GM12892 (cell line): ENCODE measurements around the gene FAM200A.
"Not testable (repeated sequence)": the region's sequence is repeated elsewhere in the genome, so short reads cannot be mapped to it uniquely, and the experiment has no call there.

ENCODE experiments used
- DNase-seq: peaks from one replicate; pipeline ENCODE4 v3.0.0; 2011; ENCODE audit not compliant: insufficient read length
- FAIRE-seq: peaks from 2 replicates; lab custom pipeline; 2011; peaks lifted over from hg19 to GRCh38; lab: Jason Lieb, UNC
- POLR2A ChIP-seq: IDR thresholded peaks from 2 replicates; pipeline ENCODE4 v1.6.1; 2011; ENCODE audit warnings: low read depth, low read length, control low read depth
- POLR2AphosphoS5 ChIP-seq: IDR thresholded peaks from 2 replicates; pipeline ENCODE4 v1.6.1; 2011; ENCODE audit warnings: low read depth, low read length, control low read depth
- TAF1 ChIP-seq: IDR thresholded peaks from 2 replicates; pipeline ENCODE4 v1.6.1; 2011; ENCODE audit warnings: low read depth, mild to moderate bottlenecking, control low read depth, low read length, borderline replicate concordance

The FAM200A gene

DNA sequence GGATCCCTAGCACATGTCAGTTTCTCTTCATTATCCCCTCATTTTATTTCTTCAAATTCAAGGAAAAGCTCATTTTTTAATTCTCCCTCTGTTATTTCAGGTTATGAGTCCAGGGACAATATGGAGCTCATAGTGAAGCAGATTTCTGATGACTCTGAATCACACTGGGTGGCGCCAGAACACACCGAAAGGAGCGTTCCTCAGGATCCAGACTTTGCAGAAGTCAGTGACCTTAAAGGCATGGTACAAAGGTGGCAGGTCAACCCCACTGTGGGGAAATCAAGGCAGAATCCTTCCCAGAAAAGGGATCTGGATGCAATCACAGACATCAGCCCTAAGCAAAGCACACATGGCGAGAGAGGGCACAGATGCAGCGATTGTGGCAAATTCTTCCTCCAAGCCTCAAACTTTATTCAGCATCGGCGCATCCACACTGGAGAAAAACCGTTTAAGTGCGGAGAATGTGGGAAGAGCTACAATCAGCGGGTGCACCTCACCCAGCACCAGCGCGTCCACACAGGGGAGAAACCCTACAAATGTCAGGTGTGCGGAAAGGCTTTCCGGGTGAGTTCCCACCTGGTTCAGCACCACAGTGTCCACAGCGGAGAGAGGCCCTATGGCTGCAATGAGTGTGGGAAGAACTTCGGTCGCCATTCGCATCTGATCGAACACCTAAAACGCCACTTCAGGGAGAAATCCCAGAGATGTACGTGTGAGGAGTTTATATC is 26.0 kb downstream of the FAM200A start:
- TF ChIP-seq TAF1 (no peak), POLR2A (no peak), POLR2AphosphoS5 (no peak)
- DNase-seq (no peak), FAIRE-seq (no peak)

DNA sequence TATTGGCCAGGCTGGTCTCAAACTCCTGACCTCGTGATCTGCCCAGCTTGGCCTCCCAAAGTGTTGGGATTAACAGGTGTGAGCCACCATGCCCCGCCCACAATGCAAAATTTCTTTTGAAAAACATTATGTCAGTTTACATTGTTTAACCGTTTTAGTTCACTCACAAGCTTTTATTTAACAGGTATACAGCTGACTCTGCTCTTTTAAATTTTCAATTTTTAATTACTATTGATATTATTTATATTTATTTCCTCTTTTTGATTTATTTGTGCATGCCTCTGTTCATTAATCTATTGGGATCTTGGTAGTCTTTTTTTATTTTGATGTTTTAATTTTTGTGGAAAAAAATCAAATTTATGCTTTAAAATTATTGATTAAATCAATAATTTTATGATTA is 30.5 kb downstream of the FAM200A start:
- no peak for FAIRE-seq
- TF ChIP-seq POLR2A (no peak), POLR2AphosphoS5 (no peak), TAF1 (no peak)
- no peak for DNase-seq

DNA sequence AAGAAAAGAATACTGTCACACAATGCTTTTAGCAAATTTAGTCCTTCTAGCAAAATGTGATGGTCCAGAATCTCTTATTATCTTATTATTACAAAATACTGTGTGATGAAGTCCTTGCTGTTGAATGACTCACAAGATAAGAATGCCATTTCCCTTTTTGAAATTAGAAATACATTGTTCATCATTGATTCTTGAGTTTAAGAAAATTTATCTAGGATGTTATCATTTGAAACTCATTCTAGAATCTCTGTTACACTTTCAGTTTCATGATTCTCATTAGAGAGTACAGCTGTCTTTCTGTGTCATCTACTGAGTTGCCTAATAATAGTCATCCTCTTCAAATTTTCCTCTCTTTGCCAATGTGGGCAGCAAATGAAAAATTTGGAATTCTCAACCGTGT is 37.9 kb downstream of the FAM200A start:
- FAIRE-seq (peak; percentile 61), DNase-seq (no peak)
- TF ChIP-seq POLR2AphosphoS5 (no peak), TAF1 (no peak), POLR2A (no peak)

DNA sequence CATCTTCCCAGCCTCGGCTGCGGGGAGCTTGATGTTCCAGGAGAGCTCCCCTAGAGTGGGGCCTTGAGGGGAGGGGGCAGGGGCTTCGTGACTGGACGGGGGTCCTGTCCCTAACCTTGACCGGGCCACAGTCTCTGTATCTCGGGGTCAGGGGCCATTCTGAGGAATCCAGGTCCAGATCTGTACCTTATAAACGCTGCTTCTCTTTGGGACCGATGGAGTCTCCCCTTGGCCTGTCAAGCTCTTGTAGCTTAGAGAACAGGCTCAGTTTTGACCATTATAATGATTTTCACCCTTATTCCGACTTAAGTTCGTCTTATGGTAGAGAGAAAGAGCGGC is 46.6 kb downstream of the FAM200A start:
- TF ChIP-seq POLR2A, result no peak
- no peak for TF ChIP-seq POLR2AphosphoS5
- no peak for FAIRE-seq

DNA sequence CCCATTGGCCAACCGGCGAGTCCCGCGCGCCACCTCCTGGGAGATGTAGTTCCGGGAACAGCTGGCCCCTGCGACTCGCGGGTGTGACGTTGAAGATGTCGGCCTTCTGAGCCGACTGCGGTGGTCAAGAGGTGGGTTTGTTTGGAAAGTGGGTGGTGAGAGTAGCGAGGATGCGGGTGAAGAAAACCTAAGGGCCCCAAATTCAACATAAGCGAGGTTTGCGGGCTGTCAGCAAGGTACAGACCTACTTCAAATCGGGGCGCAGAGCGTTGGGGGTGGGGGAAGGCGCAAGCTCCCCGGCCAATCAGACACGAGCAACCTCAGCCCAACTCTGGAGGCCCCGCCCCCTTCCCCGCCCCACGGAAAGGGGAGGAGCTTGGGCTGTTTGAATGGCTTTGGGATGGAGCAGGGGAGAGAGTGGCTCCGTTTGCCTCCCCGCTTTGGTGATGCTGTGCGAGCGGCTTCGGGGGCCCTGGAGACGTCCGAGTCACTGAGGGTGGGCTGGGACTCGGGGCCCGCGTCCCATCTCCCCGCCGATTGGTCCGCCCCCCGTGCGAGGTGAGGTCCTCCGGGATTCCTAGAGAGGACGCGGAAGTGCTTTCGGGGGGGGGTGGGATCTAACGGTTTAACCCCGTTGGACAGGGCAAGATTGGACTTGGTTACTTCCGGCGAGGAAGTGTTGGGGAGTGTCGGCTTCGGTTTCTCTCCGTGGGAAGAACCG is 47.2 kb downstream of the FAM200A start, which contains the start of gene ZKSCAN5:
TSS of gene ZKSCAN5 (plus strand) at position 60 of the 721 bp plus-strand sequence. CDS start 1,383 bp downstream, outside the sequence.
- peak; percentile 88 for DNase-seq
- TF ChIP-seq TAF1, result peak; percentile 93
- peak; percentile 91 for TF ChIP-seq POLR2AphosphoS5
- peak; percentile 97 for TF ChIP-seq POLR2A
- peak; percentile 95 for FAIRE-seq

More for the DNA sequence above, 46.6 kb downstream of the FAM200A start:
- DNase-seq, result no peak

DNA sequence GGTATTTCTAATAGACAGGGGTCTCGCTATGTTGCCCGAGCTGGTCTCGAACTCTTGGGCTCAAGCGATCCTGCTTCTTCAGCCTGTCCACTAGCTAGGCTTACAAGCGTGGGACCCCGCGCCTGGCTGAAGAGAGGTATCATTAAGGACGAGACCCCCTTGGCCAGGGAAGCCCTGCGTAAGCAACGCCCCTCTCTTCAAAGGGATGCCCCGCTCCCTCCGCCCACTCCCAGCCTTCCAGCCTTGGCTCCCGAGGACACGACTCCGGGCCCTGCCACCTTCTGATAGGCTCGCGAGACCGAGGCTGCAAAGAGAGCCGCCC is 47.7 kb downstream of the FAM200A start:
- TF ChIP-seq POLR2AphosphoS5 (no peak; the same call in 1 of the 2 replicates), TAF1 (no peak), POLR2A (no peak)
- FAIRE-seq, result no peak
- peak; percentile 94 for DNase-seq

DNA sequence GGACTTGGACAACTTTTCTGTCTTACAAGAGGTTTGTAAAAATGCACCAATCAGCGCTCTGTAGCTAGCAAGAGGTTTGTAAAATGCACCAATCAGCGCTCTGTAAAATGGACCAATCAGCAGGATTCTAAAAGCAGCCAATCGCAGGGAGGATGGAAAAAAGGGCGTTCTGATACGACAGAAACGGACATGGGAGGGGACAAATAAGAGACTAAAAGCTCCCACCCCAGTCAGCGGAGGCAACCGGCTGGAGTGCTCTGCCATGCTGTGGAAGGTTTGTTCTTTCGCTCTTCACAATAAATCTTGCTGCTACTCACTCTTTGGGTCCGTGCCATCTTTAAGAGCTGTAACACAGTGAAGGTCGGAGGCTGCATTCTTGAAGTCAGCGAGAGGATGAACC is 50.7 kb downstream of the FAM200A start:
- not testable (repeated sequence) for FAIRE-seq, DNase-seq

DNA sequence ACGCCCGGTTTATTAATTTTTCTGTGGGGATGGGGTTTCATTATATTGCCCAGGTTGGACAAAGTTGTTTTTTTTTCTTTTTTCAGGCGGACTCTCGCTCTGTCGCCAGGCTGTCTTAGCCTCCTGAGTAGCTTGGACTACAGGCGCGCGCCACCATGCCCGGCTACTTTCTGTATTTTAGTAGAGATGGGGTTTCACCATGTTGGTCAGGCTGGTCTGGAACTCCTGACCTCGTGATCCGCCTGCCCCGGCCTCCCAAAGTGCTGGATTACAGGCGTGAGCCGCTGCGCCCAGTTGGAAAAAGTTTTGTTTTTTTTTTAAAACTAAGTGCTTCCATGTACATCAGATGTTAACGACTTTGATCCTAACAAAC is 51.3 kb downstream of the FAM200A start:
- FAIRE-seq, result no peak
- TF ChIP-seq POLR2AphosphoS5 (no peak), TAF1 (no peak), POLR2A (no peak)
- no peak for DNase-seq

DNA sequence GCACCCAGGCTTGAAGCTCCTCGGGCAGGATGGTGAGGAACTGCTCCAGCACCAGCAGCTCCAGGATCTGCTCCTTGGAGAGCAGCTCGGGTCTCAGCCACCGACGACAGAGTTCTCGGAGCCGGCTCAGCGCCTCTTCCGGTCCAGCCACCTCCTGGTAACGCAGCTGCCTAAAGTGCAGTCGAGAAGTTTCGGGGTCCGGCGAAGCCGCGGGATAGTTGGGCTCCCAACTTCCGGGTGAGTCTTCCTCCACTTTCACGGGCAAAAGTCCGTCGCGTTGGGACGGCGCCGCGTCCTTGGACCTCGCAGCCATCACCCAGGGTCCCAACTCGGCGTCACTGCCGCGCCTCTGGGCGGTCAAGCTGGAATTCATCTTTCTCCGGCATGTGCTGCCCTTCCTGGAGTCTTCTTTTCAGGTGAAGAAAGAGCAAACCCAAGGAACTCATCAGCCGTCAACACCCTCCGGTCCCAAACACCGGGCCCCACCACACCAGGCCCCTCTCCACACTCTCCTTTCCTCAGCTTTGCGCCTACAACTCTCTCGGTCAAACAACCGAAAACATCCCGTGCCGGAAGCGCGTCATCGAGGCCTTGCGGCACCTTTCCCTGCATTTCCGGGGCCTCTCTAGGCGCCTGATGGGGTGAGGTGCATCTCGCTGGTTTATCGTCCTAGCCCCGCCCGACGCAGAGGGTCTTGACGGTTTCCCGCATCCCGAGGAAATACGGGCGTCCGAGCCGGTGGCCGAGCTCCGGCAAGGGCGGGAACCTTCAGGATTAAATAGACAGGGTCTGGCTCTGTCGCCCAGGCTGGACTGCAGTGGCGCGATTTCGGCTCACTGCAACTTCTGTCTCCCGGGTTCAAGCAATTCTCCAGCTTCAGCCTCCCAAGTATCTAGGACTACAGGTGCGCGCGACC is 51.9 kb downstream of the FAM200A start, which contains the start of gene ZNF394:
TSS of gene ZNF394 (minus strand) at position 561 of the 916 bp plus-strand sequence. CDS start at position 373, 188 bp downstream.
- peak; percentile 84 for DNase-seq
- TF ChIP-seq TAF1 (peak; percentile 87), POLR2AphosphoS5 (peak; percentile 95), POLR2A (peak; percentile 95)
- peak; percentile 81 for FAIRE-seq

DNA sequence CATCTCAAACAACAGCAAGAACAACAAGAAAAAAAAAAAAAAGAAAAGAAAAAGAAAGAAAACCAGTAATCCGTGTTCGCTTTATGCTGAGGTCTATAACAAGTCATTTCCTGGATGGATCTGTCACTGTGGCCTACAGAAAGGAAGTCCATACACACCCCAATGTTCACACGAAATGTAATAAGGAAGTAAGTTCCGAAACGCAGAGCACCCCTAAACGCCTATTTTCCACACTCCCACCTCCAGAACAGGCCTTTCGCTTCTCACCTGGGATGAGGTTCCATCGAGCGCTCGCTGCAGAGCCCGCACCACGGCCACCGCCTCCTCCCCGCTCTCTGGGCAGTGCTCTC is 52.6 kb downstream of the FAM200A start:
- FAIRE-seq (no peak), DNase-seq (no peak)
- TF ChIP-seq TAF1 (no peak), POLR2A (no peak), POLR2AphosphoS5 (no peak)

DNA sequence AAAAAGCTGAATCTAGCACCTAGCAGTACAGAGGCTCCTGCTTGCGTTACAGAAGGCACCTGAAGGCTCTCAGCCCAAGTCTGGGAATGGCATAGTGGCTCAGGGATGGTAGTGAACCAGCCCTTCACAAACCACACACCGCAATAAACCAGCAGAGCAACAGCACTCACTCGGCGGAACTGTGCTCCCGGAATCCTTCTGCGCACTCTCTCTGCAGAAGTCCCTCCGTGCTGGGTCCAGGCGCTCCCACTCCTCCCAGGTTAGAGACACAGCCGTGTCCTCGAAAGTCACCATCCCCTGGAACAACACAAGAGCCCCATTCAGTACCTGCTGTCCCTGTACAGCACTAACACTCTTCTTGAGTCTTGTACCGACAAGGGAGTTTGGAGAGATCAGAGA is 53.4 kb downstream of the FAM200A start:
- FAIRE-seq, result no peak
- no peak for DNase-seq
- TF ChIP-seq POLR2A (no peak), TAF1 (no peak), POLR2AphosphoS5 (no peak)
